GM04504 (cell line): Measurements from ENCODE around the gene XRCC5.

Experiments
- DNase-seq: peaks from one replicate; pipeline ENCODE4 v3.0.0-alpha.2; 2012; ENCODE audit warnings: low read depth

Gene XRCC5

DNA sequence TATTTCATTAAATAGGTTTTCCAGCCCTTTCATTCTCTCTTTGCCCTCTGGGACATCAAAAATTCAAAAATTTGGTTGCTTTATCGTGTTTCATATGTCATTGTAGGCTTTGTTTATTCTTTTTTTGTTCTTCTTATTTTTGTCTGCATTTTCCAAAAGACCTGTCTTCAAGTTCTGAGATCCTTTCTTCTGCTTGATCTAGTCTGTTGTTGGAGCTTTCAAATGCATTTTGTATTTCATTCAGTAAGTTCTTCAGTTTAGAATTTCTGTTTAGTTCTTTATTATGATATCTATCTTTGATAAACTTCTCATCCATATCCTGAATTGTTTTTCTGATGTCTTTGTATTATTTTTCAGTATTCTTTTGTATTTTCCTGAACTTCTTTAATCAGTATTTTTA lies 123.6 kb downstream of the XRCC5 start:
- DNase-seq, result no peak

DNA sequence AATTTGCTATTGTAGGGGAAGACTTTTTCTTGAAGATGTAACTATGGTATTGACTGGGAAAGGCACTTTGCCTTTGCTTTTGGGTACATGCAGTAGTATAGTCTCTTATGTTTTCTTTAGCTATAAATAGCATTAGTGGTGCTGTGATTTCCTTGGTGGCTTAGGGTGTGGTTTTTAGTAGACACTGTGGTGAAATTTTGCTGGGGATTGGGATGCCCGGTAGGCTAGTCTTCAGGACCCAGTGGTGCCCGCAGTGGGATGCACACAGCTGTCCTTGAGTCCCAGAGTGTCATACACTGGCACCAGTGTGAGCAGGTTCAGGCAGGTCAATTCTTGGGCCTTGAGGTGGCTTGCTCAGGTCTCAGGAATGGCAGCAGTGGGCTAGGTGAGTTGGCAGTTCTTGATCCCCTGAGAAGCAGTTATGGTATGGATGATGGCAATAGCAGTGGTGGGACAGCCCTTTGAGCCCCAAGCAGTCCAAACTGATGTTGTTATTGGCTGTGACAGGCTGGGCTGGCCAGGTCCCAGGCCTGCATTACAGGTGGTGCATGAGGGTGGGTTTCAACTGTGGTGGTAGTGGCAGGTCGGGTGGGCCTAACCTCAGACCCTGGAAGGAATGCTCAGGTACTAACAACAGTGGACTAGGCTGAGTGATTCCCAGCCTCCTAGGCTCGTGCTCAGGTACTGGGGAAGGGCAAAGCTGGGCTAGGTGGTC lies 124.3 kb downstream of the XRCC5 start:
- no peak for DNase-seq

DNA sequence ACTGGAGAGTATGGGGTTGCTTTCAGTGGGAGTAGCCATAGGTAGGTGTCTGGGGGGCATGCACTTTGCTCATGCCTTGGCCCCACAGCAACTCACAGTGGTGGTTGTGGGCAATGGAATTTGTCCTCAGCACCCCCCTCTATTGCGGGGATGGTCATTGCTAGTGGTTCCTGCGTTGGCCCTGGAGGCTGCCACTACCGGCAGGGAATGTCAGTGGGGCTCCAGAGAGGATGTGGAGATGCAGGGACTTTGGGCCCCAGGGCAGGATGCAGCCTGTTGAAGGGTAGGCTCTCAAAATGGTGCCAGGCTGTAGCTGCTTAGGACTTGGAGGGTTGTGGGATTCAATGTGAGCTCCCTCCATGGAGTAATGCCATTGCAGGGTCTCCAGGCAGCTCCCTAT lies 125.0 kb downstream of the XRCC5 start:
- no peak for DNase-seq

DNA sequence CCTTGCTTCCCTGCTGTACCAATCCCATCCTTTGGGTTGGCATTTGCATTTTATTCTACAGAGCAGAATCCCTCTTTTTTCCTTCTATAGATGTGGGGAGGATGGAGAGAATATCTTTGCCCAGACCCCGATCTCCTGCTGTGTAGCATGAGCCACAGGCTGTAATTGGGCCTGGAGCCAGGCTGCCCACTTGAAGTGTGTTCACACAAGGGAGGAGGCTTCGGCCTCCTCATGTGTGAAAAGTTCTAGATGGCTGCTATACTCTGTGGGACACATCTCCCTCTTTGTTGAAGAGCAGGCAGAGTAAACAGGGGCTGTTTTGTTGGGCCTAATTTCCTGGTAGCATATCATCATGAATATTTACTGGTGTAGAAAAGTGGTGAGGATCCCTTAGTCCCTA lies 126.3 kb downstream of the XRCC5 start:
- no peak for DNase-seq

DNA sequence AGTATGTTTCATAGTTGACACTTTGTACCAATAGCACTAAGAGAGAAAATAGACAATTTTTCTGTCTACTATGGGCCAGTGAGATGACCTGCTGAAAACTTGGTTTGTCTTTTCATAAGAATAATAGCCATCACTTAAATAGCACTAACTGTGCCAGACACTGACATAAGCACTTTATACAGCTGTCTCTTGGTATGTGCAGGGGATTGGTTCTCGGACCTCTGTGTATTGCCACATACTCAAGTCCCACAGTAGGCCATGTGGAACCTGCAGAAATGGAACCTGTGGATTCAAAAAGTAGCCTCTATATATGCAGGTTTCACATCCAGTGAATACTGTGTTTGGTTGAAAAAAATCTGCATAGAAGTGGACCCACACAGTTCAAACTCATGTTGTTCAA lies 126.7 kb downstream of the XRCC5 start:
- no peak for DNase-seq

DNA sequence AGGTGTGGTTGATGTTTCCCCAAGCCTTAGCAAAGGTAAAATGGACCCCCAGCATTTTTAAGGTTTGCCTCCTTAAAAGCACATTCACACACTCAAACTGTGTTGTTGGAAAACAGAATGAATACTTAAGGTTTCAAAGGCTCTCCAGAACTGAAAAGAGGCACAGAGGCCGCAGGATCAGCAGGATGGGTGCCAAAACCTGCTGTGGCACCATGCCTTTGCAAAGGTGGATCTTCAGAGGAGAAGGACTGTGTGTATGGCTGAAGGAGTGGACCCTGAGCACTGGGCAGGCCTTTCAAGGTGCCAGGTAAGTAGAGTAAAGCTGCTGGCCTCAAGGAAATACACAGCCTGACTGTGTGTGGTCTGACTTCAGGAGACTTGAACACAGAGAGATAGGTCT lies 127.3 kb downstream of the XRCC5 start:
- no peak for DNase-seq

DNA sequence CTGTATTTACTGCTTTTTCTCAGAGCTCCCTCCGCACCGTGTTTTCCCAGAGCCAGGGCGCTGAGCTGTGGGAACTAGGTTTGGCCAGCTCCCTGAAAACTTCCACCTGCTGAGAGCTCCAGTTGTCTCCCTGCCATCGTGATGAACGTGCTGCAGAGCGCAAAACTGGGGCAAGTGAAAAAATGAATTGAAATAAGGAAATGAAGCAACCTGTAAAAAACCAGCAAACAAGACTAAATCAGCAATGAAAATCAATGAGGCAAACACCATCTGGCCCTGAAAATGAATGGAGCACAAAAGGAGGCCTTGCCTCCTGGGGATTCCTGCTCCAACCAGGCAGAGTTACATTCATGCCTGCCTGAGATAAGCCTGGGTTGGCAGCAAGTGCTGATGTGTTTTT lies 133.2 kb downstream of the XRCC5 start:
- DNase-seq, result no peak

DNA sequence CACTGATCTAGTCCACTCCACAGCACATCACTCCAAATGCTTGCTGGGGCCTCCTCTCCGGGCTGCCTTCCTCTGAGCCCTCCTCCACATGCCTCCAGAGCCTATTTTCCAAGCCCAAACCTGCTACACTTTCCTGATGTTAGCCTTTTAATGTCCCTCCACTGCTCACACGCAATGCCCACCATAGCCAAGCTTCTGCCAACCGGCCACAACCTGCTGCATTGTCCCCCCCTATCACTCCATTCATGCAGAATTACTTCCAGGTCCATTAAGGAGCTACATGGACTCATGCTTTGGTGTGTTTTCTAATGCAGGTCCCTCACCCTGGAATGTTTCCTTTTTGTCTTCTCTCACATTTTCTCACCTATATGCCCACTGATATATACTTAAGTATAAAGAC lies 133.9 kb downstream of the XRCC5 start:
- no peak for DNase-seq

DNA sequence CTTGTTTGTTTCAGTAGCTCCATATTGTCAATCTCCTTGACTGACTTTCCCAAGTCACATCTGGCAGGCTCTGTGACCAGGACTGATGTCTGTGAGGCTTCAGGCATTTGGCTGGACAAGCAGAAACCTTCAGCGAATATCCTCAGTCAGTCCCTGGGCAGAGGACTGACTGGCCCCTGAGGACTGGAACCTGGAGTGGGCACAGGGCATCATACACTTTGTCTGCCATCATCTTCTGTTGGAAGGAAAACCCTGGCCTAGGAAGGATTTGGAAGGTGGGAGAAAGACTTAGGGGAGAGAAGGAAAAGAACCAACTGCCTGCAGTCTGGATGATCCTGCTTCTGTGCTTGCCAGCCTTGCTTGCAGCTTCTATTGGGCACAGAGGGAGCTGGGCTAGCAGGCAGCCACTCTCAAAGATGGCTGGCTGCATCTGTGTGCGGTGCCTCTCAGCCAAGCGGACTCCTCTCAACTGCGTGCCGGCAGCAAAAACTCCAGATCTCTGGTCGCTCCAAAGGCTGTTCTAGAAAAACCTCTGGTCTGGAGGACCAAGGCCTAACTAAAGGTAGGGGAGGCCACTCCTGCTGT lies 136.3 kb downstream of the XRCC5 start:
- DNase-seq, result no peak

DNA sequence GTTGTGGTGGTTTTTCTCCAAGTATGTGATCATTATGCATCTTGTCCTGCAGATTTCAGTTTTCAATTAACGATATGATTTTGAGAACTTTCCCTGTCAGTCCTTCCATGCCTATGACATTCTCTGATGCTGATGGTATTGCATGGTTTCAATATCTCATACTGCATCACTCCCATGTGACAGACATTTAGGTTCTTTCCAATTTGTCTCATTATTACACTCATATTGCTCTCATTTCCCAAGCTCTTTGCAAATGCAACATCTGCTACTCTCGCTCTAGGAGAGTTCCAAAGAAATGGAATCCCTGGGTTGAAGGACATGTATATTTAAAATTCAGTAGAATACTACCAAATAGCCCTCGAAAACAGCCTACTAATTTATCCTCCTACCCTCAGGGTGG lies 137.6 kb downstream of the XRCC5 start:
- DNase-seq, result no peak
